GM19193 (cell line): Measurements from ENCODE around the gene PSMB11.

Experiments
- POLR2A ChIP-seq: IDR thresholded peaks from 4 replicates; pipeline ENCODE4 v1.6.1; 2011; ENCODE audit not compliant: insufficient read depth, insufficient read length; ENCODE audit errors: extremely low read depth

The PSMB11 gene

DNA sequence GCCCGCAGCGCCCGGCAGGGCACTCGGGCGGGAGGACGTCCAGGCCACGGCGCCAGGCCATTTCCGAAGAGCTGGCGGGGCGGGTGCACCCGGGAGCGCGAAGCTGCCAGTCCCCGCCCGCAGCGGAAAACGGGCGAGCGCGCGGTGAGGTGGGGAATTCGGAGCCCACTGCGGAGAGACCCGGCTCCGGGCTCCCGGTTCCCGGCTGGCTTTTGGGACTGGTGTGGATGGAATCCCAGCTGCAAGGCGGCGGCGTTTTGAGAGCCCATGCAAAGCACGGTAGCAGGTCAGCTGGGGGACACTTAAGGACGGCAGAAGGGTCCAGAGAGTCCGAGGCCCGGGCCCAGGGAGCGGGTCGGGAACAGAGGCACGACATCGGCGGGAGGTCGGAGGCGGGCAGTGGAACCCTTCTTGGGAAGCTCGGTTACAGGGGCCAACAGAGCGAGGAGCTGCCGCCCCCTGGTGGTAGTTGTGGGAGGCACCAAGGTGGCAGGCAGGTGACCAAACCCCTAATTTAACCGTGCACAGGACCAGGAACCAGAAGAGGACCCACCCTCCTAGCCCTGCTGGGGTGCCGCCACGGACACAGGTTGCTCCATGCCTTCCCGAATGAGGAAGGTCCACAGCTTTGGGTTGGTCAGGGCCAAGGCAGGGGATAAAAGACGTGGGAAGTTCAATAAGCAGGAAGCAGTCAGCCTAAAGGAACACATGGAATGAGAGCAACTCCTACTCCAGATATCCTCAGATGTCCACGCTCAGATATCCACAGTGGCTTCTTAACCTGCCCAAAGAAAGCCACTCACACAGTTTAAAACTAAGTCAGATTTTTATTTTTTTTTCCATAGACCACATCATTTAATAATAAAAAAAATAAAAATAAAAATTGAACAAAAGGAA lies 16.0 kb downstream of the PSMB11 start:
- no peak for TF ChIP-seq POLR2A

DNA sequence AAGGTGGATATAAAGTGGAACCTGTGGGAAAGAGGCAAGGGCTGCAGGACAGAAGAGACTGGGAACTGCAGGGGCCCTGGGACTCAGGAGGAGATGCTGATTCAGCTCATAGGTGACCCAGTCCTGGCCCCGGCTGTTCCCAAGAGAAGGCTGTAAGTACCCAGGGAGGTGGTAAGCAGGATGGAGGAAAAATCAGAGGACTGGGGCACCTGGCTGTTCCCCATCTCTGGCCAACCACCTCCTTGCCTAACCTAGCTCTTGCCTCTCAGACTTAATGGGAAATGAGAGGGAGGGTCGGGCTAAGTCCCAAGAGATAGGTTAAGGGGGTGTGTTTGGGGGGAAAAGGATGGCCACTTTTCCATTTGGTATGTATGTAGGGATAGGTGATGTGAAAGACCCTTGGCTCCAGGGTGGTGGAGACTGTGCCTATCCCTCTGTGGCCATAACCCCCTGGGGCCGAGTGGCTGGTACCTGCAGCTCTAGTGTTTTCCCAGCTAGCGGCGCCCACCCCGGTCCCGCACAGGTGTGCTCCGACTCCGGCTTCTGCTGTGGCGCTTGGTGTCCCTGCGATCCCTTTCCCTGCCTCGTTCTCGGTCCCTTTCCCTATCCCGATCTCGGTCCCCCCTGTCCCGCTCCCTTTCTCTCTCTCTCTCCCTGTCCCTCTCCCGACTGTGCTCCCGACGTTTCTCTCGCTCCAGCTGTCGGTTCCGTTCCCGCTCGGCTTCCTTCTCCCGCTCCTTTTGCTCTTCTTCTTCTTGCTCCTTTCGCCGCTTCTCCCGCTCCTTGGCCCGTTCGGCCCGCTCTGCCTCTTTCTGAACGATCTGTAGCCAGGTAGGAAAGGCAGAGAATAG lies 16.9 kb downstream of the PSMB11 start:
- no peak for TF ChIP-seq POLR2A

DNA sequence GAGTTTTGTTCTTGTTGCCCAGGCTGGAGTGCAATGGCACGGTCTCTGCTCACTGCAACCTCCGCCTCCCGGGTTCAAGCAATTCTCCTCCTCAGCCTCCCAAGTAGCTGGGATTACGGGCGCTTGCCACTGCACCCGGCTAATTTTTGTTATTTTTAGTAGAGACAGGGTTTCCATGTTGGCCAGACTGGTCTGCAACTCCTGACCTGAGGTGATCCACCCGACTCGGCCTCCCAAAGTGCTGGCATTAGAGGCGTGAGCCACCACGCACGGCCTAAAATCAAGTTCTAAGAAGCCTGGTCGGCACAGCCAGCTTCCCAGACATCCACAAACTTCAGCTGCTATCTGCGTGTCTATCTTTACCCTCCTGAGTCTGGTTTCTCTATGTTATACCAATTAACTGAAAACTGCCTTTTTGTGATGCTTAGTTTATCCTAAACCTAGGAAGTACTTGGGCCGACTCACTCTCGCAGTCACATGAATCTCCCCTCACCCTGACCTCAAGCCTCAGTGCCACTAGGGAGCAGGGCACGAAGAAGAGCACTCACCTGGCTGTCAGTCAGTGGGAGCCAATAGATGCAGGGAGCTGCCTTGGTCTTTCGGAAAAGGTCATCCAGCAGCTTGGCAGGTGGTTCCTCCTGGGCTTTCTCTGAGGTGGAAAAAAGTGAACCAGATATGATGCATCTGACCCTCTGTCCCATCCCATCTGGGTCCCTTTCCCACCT lies 18.7 kb downstream of the PSMB11 start:
- no peak for TF ChIP-seq POLR2A

DNA sequence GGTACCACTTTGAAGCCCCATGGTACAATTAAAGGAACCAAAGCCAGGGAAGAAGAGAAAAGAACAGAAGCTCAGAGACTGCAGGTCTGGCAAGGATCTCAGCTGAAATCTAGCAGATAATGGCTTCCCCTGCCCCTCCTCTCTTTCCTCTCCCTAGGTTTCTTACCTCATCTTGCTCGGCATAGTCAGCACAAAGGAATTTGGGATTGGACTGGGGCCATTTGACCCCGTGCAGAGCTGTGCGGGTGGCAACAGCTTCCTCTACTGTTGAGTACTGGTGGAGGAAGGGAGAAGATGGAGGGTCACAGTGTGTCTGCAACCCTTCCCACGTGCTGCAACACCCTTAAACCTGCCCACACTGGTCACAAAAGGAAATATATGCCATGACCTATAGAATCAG lies 20.0 kb downstream of the PSMB11 start:
- no peak for TF ChIP-seq POLR2A

- TF ChIP-seq POLR2A: no peak
Observed at GRCh38 chr14:23063601-23064000, 21.6 kb downstream of the PSMB11 start.

- no peak for TF ChIP-seq POLR2A
Observed at GRCh38 chr14:23066368-23066767, 24.4 kb downstream of the PSMB11 start.

DNA sequence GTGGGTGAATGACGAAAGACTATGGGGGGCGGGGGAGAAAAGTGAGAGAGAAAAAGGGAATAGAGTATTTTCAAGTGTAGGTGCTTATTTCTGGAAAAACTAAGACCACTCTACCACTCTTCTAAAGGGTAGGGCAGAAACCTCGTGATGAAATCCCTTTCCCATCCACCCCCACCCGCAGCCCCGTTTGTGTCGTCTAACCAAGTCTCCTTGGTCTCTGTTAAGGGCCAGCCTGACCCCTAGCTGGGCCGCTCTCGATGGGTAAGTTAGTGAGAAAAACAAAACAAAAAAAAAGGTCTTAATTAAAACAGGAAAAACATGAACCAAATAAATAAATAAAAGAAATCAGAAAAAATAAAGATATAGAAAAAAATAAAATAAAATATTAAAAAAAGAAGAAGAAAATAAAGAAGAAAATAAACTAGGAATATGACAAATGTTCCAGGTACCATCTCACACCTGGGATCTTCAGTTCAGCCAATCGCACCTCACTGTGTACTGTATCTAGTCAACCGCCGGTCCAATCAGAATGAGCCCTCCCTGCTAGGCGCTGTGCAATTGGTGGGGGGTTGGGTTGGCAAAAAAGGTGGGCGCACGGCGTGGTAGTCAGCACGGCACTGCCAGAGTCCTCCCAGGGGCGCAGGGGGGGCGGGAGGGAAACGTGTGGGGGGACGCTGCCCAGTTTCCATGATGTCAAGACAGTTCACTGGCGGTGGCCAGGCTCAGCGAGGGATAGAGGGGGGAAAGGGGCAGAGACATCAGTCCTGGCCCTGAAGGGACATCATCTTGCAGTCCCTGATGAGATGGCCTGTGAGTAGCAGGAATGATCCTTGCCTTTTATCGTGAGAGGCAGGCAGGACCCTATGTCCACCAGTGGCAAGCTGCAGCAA lies 25.1 kb downstream of the PSMB11 start:
- no peak for TF ChIP-seq POLR2A

GRCh38 chr14:23067847-23068788 lies 26.1 kb downstream of the PSMB11 start:
- no peak for TF ChIP-seq POLR2A

- no peak for TF ChIP-seq POLR2A
Observed at GRCh38 chr14:23068789-23069412, 26.9 kb downstream of the PSMB11 start.

DNA sequence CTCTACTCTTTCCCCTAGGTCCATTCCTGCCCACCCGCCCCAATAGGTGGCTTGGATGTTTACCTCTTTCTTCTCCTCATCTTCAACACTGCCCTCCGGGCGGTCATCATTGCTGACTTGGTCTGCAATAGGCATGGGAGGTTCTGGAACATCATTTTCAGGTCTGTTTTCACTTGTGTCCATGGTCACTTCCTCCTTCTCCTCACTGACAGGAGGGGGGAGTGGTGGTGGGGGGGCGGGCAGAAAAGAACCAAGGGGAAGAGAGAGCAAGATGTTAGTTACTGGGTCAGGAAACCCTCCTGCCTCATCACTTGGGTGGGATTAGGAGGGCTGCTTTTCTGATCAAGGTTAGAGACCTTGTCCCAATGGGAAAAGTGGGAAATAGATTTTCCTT lies 27.4 kb downstream of the PSMB11 start:
- no peak for TF ChIP-seq POLR2A

DNA sequence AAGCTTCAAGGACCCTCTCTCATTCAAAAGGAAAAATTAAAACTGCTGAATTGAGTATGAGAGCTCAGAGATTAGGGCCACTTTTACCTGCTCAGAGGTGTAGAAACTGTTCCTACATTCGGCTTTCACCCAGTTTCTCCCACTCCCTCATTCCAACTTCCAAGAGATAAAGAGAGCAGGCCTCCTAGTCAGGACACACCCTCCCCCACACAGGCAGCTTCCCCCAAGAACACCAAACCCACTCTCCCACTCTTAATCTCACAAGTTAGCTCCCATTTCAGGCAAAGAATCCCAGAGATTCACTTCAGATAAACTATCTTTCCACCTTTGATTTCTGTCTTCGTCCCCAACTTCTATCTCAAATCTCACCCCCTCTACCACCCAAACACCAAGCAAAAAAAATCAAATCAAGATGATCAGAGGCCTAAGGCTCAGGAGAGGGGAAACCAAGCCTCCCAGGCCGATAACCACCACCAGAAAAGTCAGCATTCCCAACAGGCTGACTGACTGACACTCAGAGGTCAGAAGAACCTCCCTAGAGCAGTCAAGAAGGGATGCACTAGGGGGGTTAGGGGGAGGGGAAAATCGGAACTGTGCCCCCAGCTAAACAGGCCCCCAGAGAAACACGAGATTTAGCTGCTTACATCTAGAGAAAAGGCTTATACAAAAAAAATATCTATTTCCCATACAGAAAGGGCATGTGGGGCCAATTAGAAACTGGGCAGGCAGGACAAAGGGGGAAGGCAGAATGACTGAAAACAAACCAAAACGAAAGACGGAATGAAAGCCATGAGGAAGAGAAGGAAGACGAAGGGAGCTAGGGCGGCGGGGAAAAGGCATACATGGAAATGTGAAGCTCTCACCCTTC lies 28.5 kb downstream of the PSMB11 start:
- TF ChIP-seq POLR2A: no peak

- TF ChIP-seq POLR2A: peak; percentile 88
Observed at GRCh38 chr14:23071244-23071920, 29.4 kb downstream of the PSMB11 start.
